ENCODE data around the gene STMN3. TPM values are rescaled to one million over a fixed set of nuclear protein-coding genes. Genes with fewer than 3 reads are reported as not detected.

STMN3 gene
- polyA plus RNA-seq, 1 donor = 13.5 TPM

DNA sequence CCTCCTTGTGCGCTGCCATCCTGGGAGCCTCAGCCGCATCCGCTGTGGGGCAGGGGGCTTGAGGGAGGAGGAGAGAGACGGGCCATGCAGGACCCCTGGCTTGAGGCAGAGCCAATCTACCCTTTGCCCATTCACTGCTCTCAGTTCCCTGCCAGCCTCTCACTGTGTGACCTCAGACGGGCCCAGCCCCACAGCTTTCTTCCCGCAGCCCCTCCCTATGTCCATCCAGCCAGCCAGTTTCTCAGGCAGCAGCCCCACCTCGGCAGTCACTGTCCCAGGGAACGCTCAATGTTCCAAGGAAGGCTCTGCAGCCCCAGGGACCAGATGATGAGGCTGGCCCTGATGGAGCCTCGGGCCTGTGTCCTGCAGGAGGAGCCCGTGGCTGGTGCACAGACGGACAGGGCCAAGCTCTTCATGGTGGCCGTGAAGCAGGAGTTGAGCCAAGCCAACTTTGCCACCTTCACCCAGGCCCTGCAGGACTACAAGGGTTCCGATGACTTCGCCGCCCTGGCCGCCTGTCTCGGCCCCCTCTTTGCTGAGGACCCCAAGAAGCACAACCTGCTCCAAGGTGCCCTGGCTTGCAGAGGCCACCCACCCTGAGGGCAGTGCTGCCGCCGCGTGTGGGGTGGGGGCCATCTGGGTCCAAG is 39.3 kb upstream of the STMN3 start:
- no peak for DNase-seq

GRCh38 chr20:63691711-63692435 is 38.6 kb upstream of the STMN3 start:
- no peak for DNase-seq

DNA sequence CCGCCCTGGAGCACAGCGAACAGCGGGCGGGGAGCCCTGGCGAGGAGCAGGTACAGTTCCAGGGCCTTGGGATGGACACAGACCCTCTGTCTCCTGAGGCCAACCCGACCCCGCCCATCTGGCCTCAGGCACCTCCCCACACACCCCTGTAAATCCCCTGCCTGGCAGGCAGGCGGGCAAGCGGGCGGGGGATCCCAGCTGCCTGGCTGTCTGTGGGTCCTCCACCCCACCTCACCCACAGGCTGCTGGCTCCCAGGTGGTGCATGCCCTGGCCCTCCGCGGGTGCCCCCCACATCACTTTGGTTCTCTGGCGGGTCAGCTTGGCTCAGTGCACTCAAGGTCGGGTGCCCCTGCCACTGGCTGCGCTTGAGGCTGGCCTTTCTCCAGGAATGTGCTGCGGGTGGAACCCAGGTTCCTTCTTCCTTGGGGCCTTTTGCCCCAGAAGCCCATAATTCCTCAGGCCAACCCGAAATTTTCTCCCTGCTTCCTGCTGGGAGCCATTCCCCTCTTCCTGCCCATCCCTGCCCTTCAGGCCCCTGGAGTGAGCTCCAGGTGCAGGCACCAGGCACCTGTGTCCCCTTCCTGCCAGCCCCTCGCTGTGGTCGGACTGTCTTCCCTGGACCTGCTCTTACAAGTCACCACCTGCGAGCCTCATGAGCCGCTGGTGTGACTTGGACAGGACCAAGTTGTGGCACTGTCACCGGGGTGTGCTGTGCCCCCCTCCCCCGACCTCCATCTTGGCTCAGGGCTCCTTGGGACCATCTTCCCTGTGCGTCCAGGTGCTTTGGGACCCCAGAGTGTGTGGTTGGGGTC is 37.9 kb upstream of the STMN3 start:
- no peak for DNase-seq

DNA sequence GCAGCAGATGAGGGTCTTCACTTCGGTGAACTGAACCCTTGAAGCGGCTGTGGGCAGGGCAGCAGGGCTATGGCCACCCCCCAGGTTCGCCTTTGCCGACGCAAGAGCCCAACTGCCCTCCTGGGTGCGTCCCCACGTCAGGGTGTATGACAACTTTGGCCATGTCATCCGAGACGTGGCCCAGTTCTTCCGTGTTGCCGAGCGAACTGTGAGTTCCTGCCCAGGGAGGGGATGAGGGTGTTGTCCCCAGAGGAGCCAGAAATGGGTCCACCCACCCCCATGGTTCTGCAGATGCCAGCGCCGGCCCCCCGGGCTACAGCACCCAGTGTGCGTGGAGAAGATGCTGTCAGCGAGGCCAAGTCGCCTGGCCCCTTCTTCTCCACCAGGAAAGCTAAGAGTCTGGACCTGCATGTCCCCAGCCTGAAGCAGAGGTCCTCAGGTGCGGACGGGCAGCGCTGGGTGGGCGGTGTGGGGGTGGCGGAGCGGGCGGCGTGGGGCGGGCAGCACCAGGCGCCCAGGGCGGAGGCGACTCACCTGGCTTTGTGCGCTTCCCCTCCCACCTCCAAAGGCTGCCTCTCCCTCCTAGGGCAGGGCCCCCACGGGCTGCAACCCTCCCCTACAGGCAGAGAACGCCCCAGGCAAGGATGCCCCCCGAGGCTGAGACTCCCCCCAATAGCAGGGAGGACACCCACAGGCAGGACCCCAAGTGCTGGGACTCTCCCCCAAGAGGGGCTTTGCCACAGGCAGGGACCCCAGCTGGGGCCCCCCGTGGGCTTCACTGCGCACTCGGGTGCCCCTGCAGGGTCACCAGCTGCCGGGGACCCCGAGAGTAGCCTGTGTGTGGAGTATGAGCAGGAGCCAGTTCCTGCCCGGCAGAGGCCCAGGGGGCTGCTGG is 37.0 kb upstream of the STMN3 start:
- no peak for DNase-seq

DNA sequence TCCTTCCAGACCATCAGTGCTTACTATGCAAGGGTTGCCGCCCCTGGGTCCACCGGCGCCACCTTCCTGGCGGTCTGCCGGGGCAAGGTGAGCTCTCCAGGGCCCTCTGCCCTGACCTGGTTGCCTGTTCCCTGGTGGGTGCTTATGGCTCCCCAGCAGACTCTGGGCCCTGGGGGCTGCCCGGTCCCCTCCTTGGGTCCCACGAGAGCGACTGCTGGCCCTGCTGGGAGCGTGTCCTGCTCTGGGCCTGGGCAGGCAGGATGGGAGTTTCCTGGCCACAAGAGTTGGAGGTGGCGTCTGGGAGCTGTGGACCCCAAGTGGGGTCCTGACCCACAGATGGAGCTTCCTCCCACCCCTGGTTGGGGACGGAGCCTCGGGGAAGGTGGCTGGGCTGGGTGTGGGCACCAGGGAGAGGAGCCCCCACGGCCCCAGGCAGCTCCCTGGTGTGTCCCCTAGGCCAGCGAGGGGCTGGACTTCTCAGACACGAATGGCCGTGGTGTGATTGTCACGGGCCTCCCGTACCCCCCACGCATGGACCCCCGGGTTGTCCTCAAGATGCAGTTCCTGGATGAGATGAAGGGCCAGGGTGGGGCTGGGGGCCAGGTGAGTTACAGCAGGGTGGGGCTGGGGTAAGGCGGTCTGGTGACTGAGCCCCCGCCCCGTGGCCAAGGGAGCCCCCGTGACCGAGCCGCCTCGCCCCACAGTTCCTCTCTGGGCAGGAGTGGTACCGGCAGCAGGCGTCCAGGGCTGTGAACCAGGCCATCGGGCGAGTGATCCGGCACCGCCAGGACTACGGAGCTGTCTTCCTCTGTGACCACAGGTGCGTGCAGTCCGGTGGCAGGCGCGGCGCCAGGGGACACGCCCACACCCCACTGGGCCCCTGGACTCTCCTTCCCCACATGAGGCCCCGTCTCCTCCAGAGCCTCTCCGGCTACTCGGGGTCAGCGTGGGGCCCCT is 36.1 kb upstream of the STMN3 start:
- no peak for DNase-seq

DNA sequence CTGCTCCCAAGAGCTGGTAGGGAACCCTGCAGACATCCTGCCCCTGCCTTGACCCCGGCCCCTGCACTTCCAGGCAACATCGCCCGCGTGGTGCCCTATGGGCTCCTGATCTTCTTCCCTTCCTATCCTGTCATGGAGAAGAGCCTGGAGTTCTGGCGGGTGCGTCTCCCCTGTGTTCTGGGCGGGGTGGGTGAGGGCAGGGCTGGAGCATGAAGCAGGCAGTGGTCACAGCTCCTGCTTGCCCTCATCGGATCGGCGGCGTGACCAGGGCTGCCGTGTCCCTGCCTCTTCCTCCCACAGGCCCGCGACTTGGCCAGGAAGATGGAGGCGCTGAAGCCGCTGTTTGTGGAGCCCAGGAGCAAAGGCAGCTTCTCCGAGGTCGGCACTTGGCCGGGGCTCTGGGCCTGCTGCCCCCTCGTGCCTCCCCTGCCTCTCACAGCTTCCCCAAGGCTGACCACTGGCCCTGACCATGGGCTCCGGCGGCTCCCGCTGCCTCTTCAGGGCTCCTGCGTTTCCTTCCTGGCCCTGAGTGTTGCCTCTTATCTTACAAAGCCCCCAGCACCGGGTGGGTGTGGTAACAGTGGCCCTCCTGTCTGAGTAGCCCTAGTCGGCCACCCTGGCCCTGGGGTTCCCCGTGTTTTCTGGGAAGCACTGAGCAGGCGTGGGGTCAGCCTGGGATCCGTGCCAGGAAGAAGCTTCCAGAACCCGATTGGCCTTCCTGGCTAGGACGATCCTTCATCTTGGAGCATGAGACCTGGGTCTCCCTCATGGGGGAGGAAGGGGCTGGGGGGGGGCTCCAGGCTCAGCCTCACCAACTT is 35.2 kb upstream of the STMN3 start:
- no peak for DNase-seq

GRCh38 chr20:63687419-63688178 is 34.4 kb upstream of the STMN3 start:
- DNase-seq = no peak

DNA sequence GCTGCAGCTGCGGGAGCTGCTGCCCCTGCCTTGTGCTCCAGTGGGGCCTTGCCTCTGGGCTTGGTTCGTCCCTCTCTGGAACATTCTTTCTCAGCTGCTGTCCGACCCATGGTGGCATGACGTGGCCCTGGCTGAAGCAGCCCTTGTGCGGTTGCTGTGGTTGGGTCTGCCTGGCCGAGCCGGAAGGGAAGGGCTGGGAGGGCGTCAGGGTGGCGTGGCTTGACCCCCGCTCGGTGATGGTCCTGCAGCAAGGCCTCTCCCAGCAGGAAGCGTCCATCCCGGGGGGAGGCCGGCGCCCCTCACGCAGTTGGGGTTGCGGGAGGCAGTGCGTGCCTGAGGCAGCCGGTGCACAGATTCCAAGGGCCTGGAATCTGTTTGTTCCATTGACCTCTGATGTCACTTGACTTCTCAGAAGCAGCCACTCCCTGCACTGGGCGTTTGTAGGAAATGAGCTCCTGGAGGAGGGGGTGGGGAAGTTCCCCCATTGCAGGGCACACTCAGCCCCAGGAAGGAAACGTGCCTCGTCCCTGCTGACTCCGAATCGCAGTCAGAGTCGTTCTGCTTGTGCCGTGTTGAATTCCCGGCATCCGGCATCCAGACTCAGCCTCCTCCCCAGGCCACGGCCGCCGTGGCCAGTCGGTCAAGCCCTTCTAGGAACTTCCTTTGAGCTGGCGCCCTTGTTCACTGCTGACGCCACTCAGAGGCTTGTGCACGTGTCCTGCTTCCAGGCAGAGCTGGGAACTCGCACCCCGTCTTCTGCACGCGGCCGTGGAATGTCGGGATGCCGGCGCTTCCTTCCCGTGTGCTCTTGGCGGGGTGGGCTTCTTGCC is 33.5 kb upstream of the STMN3 start:
- peak; percentile 69 for DNase-seq

- DNase-seq = no peak
Observed at GRCh38 chr20:63686094-63686491, 32.9 kb upstream of the STMN3 start.

GRCh38 chr20:63685269-63686026 is 32.2 kb upstream of the STMN3 start:
- DNase-seq = no peak

GRCh38 chr20:63682384-63683139 is 29.3 kb upstream of the STMN3 start:
- DNase-seq = no peak

DNA sequence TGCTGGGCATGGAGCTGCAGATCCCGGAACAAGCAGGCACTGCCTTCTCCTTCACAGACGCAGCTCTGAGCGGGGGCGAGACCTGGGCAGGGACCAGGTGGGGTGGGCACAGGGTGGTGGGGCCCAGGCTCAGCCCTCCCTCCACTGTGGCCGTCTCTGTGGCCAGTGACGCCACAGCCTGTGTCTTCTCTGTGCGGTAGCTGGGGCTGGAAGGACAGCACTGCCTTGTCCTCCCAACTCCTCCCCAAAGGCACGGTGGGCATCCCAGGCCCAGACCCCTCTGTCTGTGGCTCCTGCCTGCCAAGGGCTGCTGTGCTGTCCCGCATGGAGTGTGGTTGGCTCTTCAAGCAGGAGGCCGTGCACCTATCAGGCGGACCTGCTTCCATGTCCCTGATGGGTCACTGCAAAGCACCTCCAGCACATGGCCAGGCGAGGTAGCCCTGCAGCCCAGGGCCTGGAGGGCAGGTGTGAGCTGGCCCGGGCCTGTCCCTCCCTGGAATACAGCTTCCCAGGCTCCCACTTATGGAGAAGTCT is 28.5 kb upstream of the STMN3 start:
- no peak for DNase-seq

DNA sequence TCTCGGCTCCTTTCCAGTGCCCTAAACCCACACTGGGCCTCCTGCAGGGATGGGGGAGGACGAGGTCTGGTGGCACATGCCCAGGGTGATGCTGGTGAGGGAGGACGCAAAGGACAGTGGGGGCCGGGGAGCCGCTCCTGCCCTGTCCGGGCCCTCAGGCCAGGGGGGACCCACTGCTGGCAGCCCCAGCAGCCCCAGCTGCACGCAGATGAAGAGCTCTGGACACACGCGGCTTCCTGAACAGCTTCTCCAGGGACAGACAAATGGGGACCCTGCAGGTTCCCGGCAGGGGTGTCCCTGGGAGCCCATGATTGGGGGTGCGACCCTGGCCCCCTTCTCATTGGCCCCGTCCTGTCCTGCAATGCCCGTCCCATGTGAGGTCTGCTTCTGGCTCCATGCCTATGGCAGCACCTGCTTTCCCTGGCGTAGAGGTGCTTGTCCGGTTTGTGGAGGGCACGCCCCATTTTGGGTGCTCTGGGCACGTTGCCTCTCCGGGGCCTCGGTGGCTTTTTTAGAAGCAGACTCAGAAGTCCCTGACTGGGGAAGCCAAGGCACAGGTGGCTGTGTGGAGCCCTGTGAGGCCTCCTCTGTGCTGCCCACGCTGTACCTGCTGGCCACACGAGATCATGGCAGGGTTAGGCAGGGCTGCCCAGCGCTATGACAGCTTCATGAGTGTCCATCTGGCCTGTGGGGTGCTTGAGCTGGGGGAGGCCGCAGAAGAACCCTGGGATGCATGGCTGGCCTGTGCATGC is 27.8 kb upstream of the STMN3 start:
- no peak for DNase-seq

- no peak for DNase-seq
Observed at GRCh38 chr20:63680427-63680826, 27.2 kb upstream of the STMN3 start.

GRCh38 chr20:63679799-63680305 is 26.6 kb upstream of the STMN3 start:
- DNase-seq = no peak

Data from hindlimb muscle (tissue), 1 donor.